D721Med (cell line): Measurements from ENCODE around the gene RNF183.

Experiments
- DNase-seq: peaks from one replicate; pipeline ENCODE4 v3.0.0; 2011; ENCODE audit warnings: low spot score; ENCODE audit not compliant: insufficient read length
- FAIRE-seq: peaks from 2 replicates; lab custom pipeline; 2011; peaks lifted over from hg19 to GRCh38; lab: Jason Lieb, UNC
- CTCF ChIP-seq: IDR thresholded peaks from 2 replicates; pipeline ENCODE4 v1.5.1; 2012; ENCODE audit warnings: mild to moderate bottlenecking, control low read depth; ENCODE audit not compliant: insufficient read depth; ENCODE audit errors: missing control alignments

Gene RNF183

GRCh38 chr9:113349066-113349444 lies 45.9 kb upstream of the RNF183 start:
- FAIRE-seq (no peak), DNase-seq (no peak)
- no peak for TF ChIP-seq CTCF

DNA sequence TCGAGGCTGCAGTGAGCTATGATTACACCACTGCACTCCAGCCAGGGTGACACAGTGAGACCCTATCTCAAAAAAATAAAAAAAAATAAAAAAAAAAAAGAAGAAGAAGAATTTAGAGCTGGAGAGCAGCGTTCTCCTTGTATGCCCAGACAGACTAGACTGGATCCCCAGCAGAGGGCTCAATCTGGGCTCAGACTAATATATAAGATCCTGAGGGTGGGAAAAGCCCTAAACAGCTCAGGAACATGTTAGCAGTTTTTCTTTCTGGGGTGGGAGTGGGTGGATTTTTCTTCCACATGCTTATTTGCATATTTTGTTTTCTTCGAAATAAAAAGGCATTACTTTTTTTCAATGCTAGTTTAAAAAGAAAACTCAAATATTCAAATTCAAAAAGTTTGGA lies 45.3 kb upstream of the RNF183 start:
- TF ChIP-seq CTCF, result no peak
- no peak for DNase-seq
- FAIRE-seq, result no peak

GRCh38 chr9:113345671-113346070 lies 42.5 kb upstream of the RNF183 start:
- FAIRE-seq (no peak), DNase-seq (no peak)
- TF ChIP-seq CTCF, result no peak

DNA sequence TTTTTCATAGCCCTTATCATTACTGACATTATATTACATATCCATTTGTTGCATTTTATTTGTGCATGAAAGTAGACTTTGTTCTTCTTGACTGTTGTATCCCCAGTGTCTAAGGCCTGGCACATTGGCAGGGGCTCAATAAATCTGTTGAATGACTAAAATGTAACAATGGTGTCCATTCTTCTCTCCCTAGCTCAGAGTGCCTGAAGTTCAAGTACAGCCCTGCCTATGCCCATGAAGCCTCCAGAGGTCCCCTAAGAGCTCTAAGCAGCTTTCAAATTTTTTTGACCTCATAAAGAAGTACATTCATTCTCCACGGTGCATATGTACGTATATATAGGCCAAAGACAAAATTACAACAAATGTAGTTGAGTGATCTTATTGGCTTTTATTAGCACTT lies 42.0 kb upstream of the RNF183 start:
- FAIRE-seq, result no peak
- no peak for TF ChIP-seq CTCF
- DNase-seq, result no peak

- no peak for FAIRE-seq
- no peak for DNase-seq
- TF ChIP-seq CTCF, result no peak
These were observed 40.6 kb upstream of the RNF183 start for GRCh38 chr9:113343732-113344231.

DNA sequence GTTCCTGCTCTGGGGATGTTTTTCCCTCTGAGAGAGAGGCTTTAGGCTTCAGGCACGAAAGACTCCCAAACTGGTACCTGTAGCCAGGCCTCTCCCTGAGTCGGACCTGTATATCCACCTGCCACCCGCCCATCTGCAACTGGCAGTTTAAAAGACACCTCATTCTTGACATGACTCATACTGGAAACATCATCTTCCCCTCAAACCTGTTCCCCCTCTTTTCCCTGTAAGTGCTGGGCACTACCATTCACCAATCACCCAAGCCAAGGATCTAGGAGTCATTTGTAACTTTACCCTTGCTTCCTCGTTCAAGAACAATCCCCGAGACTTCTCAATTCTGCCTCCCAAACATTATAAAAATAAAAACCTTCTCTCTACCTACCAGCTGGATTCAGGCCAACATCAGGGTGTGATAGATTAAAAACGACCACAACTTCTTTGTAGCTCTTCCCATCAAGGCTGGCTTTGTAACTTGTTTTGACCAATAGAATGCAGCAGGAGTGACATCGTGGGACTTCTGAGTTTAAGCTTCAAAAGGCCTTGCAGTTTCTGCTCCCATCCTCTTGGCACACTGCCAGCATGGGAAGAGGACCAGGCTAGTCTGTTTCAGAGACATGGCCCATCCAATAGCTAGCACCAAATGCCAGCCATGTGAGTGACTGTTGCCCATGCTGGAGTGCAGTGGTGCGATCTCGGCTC lies 38.7 kb upstream of the RNF183 start:
- DNase-seq, result no peak

More for the DNA sequence above, 38.7 kb upstream of the RNF183 start:
- FAIRE-seq, result no peak
- no peak for TF ChIP-seq CTCF
